Neural cell (in vitro differentiated cells): ENCODE results near the gene ARIH1. TPM values are rescaled to one million over a fixed set of nuclear protein-coding genes. Genes with fewer than 3 reads are reported as not detected.

ENCODE experiments used
- H2AFZ ChIP-seq: fragments of 200-600, 300-800 bp; sonication (generic), shearing (Covaris generic); 2 replicates; pipeline ENCODE4 v1.6.0; 2014; ENCODE audit warnings: low read depth, mild to moderate bottlenecking, antibody characterized with exemption, low read length, moderate library complexity
- H3F3A ChIP-seq: fragments of 200-600 bp; shearing (Covaris generic); 2 replicates; pipeline ENCODE4 v1.6.1; 2016; ENCODE audit warnings: mild to moderate bottlenecking, moderate library complexity, mixed read lengths, antibody characterized with exemption, low read length; ENCODE audit not compliant: insufficient read depth, poor library complexity, severe bottlenecking
- H3K27ac ChIP-seq: fragments of 200-600, 300-800 bp; sonication (generic), shearing (Covaris generic); 2 replicates; pipeline ENCODE4 v1.5.1; 2014; ENCODE audit warnings: mild to moderate bottlenecking, low read length, moderate library complexity
- H3K27me3 ChIP-seq: fragments of 300-800, 200-600 bp; sonication (generic), shearing (Covaris generic); 2 replicates; pipeline ENCODE4 v1.6.0; 2014; ENCODE audit warnings: mild to moderate bottlenecking, low read depth, low read length, moderate library complexity; ENCODE audit not compliant: insufficient read depth
- H3K36me3 ChIP-seq: fragments of 300-800, 200-600 bp; sonication (generic), shearing (Covaris generic); 2 replicates; pipeline ENCODE4 v1.5.1; 2014; ENCODE audit warnings: mild to moderate bottlenecking, antibody characterized with exemption, low read length, moderate library complexity; ENCODE audit not compliant: insufficient read depth
- H3K4me2 ChIP-seq: fragments of 300-800, 200-600 bp; sonication (generic), shearing (Covaris generic); 2 replicates; pipeline ENCODE4 v1.6.0; 2014; ENCODE audit warnings: mild to moderate bottlenecking, low read length
- H3K4me3 ChIP-seq: fragments of 300-800, 200-600 bp; sonication (generic), shearing (Covaris generic); 2 replicates; pipeline ENCODE4 v1.5.1; 2014; ENCODE audit warnings: mild to moderate bottlenecking, low read length, moderate library complexity
- H3K79me2 ChIP-seq: fragments of 200-600 bp; shearing (Covaris generic); replicated peaks from 2 replicates; pipeline ENCODE4 v1.6.0; 2014; ENCODE audit warnings: mild to moderate bottlenecking, low read length, moderate library complexity; ENCODE audit not compliant: insufficient read depth
- H3K9ac ChIP-seq: fragments of 300-800, 200-600 bp; sonication (generic), shearing (Covaris generic); 2 replicates; pipeline ENCODE4 v1.6.1; 2016; ENCODE audit warnings: mild to moderate bottlenecking, low read length, mixed read lengths
- H3K9me2 ChIP-seq: fragments of 200-600 bp; shearing (Covaris generic); 2 replicates; pipeline ENCODE4 v1.6.1; 2016; ENCODE audit warnings: mild to moderate bottlenecking, low read length, mixed read lengths; ENCODE audit not compliant: insufficient read depth
- H3K9me3 ChIP-seq: fragments of 200-600, 300-800 bp; sonication (generic), shearing (Covaris generic); 2 replicates; pipeline ENCODE4 v1.6.1; 2016; ENCODE audit warnings: mild to moderate bottlenecking, mixed run types, low read length, moderate library complexity, mixed read lengths
- H4K20me1 ChIP-seq: fragments of 200-600 bp; shearing (Covaris generic); 2 replicates; pipeline ENCODE4 v1.6.1; 2016; ENCODE audit warnings: mild to moderate bottlenecking, mixed run types; ENCODE audit not compliant: insufficient read depth
- CTCF ChIP-seq: fragments of 450-650 bp; IDR thresholded peaks from 2 replicates; pipeline ENCODE4 v1.5.1; 2014; ENCODE audit warnings: antibody characterized with exemption, mild to moderate bottlenecking, moderate library complexity; ENCODE audit not compliant: poor library complexity, severe bottlenecking
- EP300 ChIP-seq: fragments of 450-650 bp; conservative IDR thresholded peaks from 2 replicates; pipeline ENCODE4 v1.6.1; 2014; ENCODE audit warnings: antibody characterized with exemption, mild to moderate bottlenecking, moderate library complexity; ENCODE audit not compliant: poor library complexity, severe bottlenecking
- EZH2 ChIP-seq: fragments of 200-600, 300-800 bp; shearing (Covaris generic), sonication (generic); IDR thresholded peaks from 2 replicates; pipeline ENCODE4 v1.6.1; 2014; ENCODE audit warnings: antibody characterized with exemption, low read length, borderline replicate concordance, mild to moderate bottlenecking; ENCODE audit not compliant: insufficient read depth, poor library complexity, severe bottlenecking
- MXI1 ChIP-seq: fragments of 450-650 bp; conservative IDR thresholded peaks from 2 replicates; pipeline ENCODE4 v1.6.1; 2014; ENCODE audit warnings: antibody characterized with exemption, mild to moderate bottlenecking; ENCODE audit not compliant: poor library complexity, severe bottlenecking
- POLR2AphosphoS5 ChIP-seq: IDR thresholded peaks from 2 replicates; pipeline ENCODE4 v1.6.1; 2012
- RAD21 ChIP-seq: fragments of 450-650 bp; conservative IDR thresholded peaks from 2 replicates; pipeline ENCODE4 v1.6.1; 2014; ENCODE audit warnings: antibody characterized with exemption, mild to moderate bottlenecking, moderate library complexity
- SMC3 ChIP-seq: fragments of 450-650 bp; conservative IDR thresholded peaks from 2 replicates; pipeline ENCODE4 v1.6.1; 2014; ENCODE audit warnings: antibody characterized with exemption, mild to moderate bottlenecking, moderate library complexity; ENCODE audit not compliant: poor library complexity
- TAF1 ChIP-seq: IDR thresholded peaks from 2 replicates; pipeline ENCODE4 v1.6.1; 2012; ENCODE audit warnings: low read depth
- polyA plus RNA-seq: library from polyadenylated mRNA; depleted of rRNA; stranded (reverse); fragments of >200 nt; gene quantifications from 2 replicates; pipeline ENCODE4 v1.2.3, GENCODE V29; 2014
- TF ChIP-seq, protein P1 (sequence below): IDR thresholded peaks from 2 replicates; pipeline ENCODE4 v1.6.1; 2012; ENCODE audit warnings: borderline replicate concordance

The ARIH1 gene
- polyA plus RNA-seq, 1 donor from 2014 or later: 72.1 TPM

- H3K9me3 ChIP-seq: no peaks in the 10 kb centered on the region
- H3K9ac ChIP-seq: no peak overlapping the region
- H3K36me3 ChIP-seq: peaks cover 20% of the 10 kb centered on the region
- no peak overlapping the region for H3K4me3 ChIP-seq
- H4K20me1 ChIP-seq: no peaks in the 10 kb centered on the region
- H3K27ac ChIP-seq: no peak overlapping the region
- H3K27me3 ChIP-seq: no peaks in the 10 kb centered on the region
- no peak overlapping the region for H2AFZ ChIP-seq
- no peaks in the 10 kb centered on the region for H3F3A ChIP-seq
- no peaks in the 10 kb centered on the region for H3K9me2 ChIP-seq
- TF ChIP-seq SMC3: no peak
- TF ChIP-seq EZH2: no peak
- TF ChIP-seq, protein P1, sequence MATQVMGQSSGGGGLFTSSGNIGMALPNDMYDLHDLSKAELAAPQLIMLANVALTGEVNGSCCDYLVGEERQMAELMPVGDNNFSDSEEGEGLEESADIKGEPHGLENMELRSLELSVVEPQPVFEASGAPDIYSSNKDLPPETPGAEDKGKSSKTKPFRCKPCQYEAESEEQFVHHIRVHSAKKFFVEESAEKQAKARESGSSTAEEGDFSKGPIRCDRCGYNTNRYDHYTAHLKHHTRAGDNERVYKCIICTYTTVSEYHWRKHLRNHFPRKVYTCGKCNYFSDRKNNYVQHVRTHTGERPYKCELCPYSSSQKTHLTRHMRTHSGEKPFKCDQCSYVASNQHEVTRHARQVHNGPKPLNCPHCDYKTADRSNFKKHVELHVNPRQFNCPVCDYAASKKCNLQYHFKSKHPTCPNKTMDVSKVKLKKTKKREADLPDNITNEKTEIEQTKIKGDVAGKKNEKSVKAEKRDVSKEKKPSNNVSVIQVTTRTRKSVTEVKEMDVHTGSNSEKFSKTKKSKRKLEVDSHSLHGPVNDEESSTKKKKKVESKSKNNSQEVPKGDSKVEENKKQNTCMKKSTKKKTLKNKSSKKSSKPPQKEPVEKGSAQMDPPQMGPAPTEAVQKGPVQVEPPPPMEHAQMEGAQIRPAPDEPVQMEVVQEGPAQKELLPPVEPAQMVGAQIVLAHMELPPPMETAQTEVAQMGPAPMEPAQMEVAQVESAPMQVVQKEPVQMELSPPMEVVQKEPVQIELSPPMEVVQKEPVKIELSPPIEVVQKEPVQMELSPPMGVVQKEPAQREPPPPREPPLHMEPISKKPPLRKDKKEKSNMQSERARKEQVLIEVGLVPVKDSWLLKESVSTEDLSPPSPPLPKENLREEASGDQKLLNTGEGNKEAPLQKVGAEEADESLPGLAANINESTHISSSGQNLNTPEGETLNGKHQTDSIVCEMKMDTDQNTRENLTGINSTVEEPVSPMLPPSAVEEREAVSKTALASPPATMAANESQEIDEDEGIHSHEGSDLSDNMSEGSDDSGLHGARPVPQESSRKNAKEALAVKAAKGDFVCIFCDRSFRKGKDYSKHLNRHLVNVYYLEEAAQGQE: no peak
- TF ChIP-seq TAF1: no peak
- no peak for TF ChIP-seq RAD21
- TF ChIP-seq MXI1: no peak
- TF ChIP-seq POLR2AphosphoS5: no peak
- TF ChIP-seq EP300: no peak
- no peak for TF ChIP-seq CTCF
- H3K79me2 ChIP-seq: peaks cover 4% of the 10 kb centered on the region
- no peak overlapping the region for H3K4me2 ChIP-seq
Measured at GRCh38 chr15:72579814-72580213, 105.7 kb downstream of the ARIH1 start.

DNA sequence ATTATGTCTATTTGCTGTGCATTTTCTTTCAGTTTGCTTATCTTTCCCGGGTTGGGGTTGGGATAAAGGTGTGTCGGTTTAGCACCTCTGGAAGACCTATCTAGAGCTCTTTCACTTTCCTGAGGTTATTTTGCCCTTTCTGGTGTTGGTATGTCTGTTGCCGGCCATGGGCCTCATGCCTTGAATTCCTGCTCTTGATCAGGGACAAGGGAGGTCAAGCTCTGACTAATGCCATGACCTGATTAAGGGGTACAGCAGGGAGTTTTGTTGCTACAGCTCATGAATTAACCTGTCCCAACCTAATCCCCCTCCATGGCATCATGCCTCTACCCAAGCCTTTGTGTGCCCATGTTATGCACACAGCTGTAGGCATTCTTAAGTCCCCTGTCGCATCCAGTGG is 109.9 kb downstream of the ARIH1 start:
- Histone ChIP-seq H3K27ac (no peak overlapping the region), H3K4me3 (no peak overlapping the region), H3K27me3 (no peaks in the 10 kb centered on the region), H3F3A (no peaks in the 10 kb centered on the region), H3K4me2 (no peak overlapping the region), H3K36me3 (peaks cover 18% of the 10 kb centered on the region), H4K20me1 (no peaks in the 10 kb centered on the region), H3K79me2 (peaks cover 2% of the 10 kb centered on the region), H3K9ac (no peak overlapping the region), H3K9me2 (no peaks in the 10 kb centered on the region), H2AFZ (no peak overlapping the region), H3K9me3 (no peaks in the 10 kb centered on the region)
- TF ChIP-seq POLR2AphosphoS5 (no peak), RAD21 (no peak), TAF1 (no peak), EP300 (no peak), EZH2 (no peak), CTCF (no peak), MXI1 (no peak), SMC3 (no peak)
- TF ChIP-seq, protein P1: no peak
